GM08714 (cell line): ENCODE data around the gene RALGPS1.

Source experiments
- H3K4me3 ChIP-seq: fragments of 200-500 bp; sonication (Bioruptor generic); 2 replicates; pipeline ENCODE4 v1.5.1; 2014; ENCODE audit warnings: mild to moderate bottlenecking, low read length, inconsistent platforms
- ZNF274 ChIP-seq: IDR thresholded peaks from 2 replicates; pipeline ENCODE4 v1.6.1; 2012; ENCODE audit warnings: mild to moderate bottlenecking, low read depth, low read length

The RALGPS1 gene

DNA sequence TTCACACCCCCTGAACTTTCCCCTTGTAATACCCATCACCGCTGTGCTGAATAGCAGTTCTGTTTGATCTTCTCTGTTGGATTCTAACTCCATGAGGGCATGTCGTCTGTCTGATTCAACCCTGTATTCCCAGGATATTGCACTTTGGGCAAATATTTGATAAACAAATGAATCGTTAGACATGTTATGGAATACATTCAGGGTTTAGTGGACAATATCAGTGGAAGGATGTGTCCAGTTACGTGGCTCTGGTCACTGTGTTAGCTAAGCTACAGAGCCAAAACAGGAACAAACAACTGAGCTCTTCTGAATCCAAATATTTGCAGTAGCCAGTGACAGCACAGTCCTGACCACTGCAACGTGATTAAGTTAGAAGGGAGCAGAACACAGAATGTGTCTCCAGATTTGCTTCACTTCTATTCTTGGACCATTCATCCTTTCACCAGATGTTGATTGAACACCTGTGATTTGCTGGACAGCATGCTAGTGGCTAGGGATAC lies 194.7 kb downstream of the RALGPS1 start:
- TF ChIP-seq ZNF274 = no peak
- H3K4me3 ChIP-seq = no peak overlapping the region

DNA sequence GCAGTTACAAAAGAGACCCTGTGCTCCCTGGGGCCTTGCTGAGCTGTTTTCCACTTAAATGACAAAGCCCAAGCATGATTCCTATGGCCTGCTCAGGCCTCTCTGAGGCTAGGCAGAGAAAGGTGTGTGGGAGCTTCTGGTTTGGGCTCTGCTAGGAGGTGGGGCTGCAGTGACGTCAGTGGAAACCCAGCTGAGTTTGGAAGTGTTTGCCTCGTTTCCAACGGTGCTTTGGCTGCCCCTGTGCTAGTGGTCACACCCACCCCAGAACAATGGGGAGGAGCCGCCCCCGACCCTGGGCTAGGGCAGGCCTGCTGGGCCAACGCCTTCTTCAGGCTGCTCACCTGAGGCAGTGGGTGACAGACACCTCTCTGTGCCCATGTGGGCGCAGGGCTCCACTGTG lies 197.5 kb downstream of the RALGPS1 start:
- no peak overlapping the region for H3K4me3 ChIP-seq
- no peak for TF ChIP-seq ZNF274

DNA sequence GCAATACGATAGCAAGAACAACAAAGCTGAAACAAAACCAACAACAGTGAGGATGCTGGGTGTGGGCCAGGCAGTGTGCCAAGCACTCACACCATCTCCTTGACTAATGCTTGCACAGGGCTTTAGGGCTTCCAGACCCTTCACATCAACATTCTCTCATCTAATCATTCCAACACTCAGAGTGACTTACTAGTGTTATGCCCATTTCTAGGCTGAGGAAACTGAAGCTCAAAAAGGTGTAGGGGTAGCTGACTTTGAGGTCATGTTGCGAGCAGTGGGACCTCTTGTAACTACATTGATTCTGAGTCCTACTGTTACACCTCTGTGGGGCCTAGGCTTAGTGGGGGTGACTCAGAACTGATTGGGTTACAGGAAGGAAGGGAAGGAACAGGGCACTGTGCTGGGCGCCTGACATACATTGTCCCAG lies 198.2 kb downstream of the RALGPS1 start:
- no peak for TF ChIP-seq ZNF274
- no peak overlapping the region for H3K4me3 ChIP-seq

DNA sequence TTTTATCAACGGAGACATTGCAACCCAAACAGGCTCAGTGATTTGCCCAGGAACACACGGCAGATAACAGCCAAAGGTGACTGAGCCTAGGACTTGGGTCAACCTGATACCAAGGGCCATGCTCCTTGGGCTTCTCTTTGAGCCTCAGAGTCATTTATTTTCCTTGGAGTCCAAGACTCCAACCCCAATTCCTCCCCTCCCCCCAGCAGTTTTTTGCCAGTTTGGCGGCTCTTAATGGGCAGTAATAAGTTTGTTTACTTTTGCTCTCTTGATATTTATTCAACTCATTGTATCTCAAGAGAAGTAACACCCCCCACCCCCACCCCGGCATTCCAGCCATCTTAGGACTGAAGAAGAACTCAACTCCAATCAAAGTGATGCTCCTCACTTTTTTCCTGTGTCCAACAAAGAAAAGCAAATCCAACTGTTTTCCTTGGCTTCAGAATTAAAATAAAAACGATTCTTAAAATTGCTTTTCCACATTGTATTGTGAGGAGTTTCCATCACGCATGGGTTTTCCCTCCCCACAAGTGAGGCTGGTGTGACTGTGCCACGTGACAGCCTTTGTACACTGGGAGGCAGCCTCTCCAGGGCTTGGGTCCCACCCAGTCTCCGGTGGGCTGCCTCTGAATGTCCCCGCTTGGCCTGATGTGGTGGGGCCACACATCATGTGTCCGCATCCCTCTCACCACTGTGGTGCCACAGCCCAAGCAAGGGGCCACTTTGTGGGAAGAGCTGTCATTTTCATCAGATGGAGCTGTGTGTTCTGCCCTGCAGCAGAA lies 198.8 kb downstream of the RALGPS1 start:
- H3K4me3 ChIP-seq = no peak overlapping the region
- TF ChIP-seq ZNF274 = no peak

DNA sequence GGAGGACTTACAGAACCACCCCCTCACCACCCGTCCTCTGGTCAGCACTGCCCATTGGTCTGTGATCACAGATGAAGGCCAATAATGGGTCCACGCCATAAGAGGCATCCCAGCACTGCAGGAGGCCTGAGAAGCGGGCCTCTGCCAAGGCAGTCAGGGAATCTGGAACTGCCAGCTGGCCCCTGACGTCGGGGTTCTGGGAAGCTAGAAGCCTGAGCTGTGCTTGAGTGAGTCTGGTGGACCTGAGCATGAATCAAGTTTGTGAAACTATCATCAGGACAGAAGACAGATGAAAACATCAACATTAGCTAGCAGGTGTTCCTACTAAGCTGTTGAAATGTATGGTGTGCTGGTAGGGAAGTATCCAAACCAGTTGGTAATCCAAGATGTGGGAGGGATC lies 200.0 kb downstream of the RALGPS1 start:
- H3K4me3 ChIP-seq = no peak overlapping the region
- no peak for TF ChIP-seq ZNF274

DNA sequence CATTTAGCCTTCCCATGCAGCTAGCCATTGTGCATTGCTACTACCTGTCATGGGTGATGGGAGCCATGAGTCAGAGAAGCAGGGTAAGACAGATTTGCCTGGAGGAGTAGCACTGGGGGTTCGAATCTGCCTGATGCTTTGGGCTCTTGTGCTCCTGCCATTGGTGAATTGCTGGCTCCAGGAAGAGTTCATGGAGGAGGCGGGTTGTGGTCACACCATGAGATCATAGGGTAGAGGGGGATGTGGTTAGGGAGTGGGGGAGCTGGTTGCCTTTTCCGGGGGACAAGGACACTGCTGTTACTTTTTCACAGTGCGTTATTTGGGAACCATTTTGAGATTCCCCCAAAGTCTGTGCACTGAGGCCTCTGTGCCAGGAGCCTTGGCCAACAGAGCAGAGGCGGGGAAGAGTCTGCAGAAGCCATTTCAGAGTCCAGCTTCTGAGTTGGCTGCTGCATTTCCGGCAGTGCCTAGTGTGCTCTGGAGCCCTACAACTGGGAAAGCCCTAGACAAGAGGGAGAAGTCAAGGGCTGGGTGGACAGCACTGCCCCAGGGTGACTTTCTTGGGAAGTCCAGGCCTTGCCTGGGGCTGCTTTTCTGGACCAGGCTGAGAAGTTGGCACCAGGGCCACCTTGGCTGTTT lies 201.6 kb downstream of the RALGPS1 start:
- no peak for TF ChIP-seq ZNF274
- no peak overlapping the region for H3K4me3 ChIP-seq

DNA sequence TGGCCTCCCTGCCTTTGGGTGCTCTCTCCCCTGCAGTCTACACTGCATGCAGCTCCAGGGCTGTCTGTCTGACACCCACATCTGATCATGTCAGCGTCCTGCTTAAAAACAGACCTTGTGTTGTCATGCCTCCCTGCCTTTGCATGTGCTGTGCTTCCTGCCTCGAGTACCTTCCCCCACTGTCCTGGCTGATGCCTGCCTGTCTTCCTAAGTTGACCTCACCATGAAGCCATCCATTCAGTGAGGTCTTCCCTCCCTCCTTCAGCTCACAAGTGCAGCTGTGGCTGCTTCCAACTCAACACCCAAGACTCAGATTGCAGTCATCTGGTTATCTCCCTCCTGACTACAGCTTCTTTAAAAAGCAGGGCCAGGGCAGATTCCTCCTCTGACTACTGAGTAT lies 202.4 kb downstream of the RALGPS1 start:
- no peak overlapping the region for H3K4me3 ChIP-seq

DNA sequence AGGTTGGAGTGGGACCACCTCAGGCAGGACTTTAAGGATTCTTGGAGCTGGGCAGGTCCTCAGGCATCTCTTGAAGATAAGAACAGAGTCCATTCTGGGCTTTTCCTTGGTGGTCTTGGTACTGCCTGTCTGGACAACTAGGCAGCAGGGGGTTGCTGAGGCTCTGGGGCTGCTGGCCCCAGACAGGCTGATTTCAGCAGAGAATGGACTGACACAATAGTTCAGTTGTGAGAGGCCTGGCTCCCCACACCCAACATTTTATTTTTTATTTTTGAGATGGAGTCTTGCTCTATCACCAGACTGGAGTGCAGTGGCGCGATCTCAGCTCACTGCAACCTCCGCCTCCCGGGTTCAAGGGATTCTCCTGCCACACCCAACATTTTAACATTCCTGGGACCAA lies 203.2 kb downstream of the RALGPS1 start:
- no peak for TF ChIP-seq ZNF274
- H3K4me3 ChIP-seq = no peak overlapping the region

More for the DNA sequence above, 202.4 kb downstream of the RALGPS1 start:
- TF ChIP-seq ZNF274 = no peak

DNA sequence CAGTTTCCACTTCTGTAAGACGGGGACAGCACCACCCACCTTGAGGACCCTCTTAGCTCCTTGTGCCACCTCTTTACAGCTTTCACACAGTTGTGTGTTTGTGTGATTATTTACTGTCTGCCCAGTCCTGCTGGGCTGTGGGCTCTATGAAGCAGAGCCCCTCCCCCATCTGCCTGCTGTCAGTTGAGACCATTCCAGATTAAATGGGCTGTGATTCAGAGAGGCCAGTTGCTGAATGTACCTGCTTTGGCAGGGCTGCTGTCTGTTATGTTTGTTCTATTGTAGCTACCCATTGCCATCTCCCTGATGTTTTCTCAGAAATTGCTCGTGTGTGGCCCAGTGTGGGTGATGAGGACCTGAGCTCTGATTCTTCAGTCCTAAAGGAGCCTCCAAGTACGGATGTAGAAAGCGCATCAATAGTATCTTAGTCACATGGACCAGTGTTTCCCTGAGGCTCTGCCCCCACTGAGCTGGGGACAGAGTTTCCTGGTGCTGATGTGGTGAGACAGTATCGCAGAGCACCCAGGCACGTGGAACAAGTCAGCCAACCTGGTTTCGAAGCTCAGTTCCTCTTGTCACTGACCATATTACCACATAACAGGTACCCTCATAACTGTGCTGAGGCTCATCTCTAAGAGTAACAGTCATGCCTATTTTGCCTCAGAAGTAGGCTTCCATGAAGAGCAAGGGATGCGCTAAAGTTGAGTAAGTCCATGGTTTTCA lies 204.2 kb downstream of the RALGPS1 start:
- no peak overlapping the region for H3K4me3 ChIP-seq

DNA sequence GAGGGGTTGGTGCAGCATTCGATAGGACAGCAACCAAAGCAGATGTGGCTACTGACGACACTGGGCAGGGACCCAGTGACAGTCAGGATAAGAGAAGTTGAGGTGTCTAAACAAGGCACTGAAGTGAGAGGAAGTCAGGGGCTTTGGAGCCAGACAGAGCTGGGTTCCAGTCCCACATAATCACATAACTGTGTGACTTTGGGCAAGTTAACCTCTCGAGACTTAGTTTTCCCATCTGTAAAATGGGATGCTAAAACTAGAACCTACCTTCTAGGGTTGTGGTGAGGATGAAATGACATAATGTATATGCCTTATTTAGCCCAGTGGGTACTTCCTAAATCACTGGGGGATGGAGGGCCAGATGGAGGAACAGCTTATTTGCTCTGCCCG lies 204.7 kb downstream of the RALGPS1 start:
- H3K4me3 ChIP-seq = no peak overlapping the region
- no peak for TF ChIP-seq ZNF274

More for the DNA sequence above, 204.2 kb downstream of the RALGPS1 start:
- no peak for TF ChIP-seq ZNF274

DNA sequence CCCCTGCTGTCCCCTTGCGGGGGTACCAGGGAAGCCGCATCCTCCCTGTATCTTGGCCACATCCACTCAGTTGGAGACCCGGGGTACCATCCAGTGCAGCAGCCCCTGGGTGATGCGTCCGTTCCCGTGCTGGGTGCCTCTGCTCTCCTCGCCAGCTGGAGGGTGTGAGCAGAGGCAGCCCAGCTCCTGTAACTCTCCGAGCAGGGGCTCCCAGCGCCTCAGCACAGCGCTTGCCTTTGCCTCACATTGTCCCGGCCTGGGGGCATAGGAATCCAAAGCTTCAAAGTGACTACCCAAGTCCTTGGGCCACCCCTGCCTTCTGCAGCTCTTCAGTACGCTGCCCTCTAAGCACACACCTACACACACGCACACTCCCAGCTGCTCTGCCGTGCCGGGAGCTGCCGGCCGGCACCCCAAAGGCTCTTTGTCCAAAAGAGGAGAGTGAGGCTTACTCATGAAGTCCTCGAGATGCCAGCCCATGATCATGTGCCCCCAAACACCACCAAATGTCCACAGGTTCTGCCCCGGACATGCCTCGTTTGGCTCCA lies 207.1 kb downstream of the RALGPS1 start:
- H3K4me3 ChIP-seq = peak overlapping the region; percentile 25; the same call in 1 of the 2 replicates
- no peak for TF ChIP-seq ZNF274

DNA sequence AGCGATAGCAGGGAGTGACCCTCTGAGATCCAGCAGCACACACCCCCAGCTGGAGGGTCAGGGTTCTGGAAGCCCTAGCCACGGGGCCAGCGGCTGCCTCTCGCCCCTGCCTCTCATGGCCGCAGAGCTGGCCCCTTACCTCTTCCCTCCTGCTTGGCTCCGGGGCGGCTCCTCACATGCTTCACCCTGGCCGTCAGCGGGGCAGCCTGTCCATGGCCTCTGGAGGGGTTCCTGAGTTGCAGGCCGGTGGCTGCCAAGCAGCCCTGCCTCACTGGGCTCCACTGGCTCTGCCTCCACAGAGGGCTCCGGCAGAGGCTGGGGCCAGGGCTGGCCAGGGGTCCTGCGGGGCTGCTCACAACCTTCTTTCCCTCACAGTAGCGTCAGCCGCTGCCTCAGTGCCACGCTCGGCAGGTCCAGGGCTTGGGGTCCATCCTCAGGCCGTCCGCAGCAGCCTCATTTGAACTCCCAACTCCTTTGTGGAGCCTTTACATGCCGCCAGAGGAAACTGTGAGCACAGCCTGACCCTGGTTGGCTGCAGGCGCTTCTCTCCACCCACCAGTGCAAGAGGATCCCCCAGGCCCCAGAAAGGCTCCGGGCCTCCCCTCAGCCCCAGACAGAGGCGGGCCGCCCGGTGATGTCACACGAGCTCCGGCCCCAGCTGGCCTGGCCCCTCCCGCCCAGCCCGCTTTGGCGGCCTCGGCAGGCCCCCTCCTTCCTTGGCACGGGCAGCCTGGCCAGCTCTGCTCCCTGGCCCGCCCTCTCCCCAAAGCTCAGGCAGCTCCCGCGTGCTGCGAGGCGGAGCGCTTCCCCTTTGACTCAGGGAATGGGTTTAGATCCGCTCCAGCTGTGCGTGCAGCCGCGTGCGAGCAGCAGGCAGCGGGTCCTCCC lies 207.8 kb downstream of the RALGPS1 start, which contains the start of gene ANGPTL2:
Gene ANGPTL2 (minus strand): TSS at position 460 of the 888 bp plus-strand sequence. CDS start 13,904 bp downstream, outside the sequence.
- TF ChIP-seq ZNF274 = no peak
- peak within 1 kb of the TSS; percentile 25; the same call in 1 of the 2 replicates for H3K4me3 ChIP-seq
